ENCODE measurements around the gene ZBTB8OS. TPM values are rescaled to one million over a fixed set of nuclear protein-coding genes. Genes with fewer than 3 reads are reported as not detected.

The ZBTB8OS gene
- total and polyA plus RNA-seq, 9 of the 15 experiments (the other 6 are each of a cell fraction or from before 2014, with no cell fraction given): 54.8 to 230 (median 107) TPM

GRCh38 chr1:32650752-32651460 lies 556 bp upstream of the ZBTB8OS start, which contains the start of gene RBBP4 (continued):
- TF ChIP-seq SIRT6 (IDR thresholded peaks at IDR 0.05; ENCODE audit: low read depth, low read length): no peak
- TF ChIP-seq JUN (IDR thresholded peaks at IDR 0.05; ENCODE audit: borderline replicate concordance, low read depth, low read length): peak; percentile 35; the same call in 1 of the 2 replicates
- no peak; the same call in 1 of the 2 replicates for TF ChIP-seq JUN (CRISPR knock-in tag; IDR thresholded peaks at IDR 0.05; ENCODE audit: borderline replicate concordance)
- TF ChIP-seq, protein P1, sequence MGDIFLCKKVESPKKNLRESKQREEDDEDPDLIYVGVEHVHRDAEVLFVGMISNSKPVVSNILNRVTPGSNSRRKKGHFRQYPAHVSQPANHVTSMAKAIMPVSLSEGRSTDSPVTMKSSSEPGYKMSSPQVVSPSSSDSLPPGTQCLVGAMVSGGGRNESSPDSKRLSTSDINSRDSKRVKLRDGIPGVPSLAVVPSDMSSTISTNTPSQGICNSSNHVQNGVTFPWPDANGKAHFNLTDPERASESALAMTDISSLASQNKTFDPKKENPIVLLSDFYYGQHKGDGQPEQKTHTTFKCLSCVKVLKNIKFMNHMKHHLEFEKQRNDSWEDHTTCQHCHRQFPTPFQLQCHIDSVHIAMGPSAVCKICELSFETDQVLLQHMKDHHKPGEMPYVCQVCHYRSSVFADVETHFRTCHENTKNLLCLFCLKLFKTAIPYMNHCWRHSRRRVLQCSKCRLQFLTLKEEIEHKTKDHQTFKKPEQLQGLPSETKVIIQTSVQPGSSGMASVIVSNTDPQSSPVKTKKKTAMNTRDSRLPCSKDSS (IDR thresholded peaks at IDR 0.05; ENCODE audit: low read depth, partially characterized antibody): no peak
- TF ChIP-seq, protein P2, sequence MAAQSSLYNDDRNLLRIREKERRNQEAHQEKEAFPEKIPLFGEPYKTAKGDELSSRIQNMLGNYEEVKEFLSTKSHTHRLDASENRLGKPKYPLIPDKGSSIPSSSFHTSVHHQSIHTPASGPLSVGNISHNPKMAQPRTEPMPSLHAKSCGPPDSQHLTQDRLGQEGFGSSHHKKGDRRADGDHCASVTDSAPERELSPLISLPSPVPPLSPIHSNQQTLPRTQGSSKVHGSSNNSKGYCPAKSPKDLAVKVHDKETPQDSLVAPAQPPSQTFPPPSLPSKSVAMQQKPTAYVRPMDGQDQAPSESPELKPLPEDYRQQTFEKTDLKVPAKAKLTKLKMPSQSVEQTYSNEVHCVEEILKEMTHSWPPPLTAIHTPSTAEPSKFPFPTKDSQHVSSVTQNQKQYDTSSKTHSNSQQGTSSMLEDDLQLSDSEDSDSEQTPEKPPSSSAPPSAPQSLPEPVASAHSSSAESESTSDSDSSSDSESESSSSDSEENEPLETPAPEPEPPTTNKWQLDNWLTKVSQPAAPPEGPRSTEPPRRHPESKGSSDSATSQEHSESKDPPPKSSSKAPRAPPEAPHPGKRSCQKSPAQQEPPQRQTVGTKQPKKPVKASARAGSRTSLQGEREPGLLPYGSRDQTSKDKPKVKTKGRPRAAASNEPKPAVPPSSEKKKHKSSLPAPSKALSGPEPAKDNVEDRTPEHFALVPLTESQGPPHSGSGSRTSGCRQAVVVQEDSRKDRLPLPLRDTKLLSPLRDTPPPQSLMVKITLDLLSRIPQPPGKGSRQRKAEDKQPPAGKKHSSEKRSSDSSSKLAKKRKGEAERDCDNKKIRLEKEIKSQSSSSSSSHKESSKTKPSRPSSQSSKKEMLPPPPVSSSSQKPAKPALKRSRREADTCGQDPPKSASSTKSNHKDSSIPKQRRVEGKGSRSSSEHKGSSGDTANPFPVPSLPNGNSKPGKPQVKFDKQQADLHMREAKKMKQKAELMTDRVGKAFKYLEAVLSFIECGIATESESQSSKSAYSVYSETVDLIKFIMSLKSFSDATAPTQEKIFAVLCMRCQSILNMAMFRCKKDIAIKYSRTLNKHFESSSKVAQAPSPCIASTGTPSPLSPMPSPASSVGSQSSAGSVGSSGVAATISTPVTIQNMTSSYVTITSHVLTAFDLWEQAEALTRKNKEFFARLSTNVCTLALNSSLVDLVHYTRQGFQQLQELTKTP (IDR thresholded peaks at IDR 0.05; ENCODE audit: low read depth in 1 of 2, partially characterized antibody in 2 of 2): no peak
- TF ChIP-seq, protein P3, sequence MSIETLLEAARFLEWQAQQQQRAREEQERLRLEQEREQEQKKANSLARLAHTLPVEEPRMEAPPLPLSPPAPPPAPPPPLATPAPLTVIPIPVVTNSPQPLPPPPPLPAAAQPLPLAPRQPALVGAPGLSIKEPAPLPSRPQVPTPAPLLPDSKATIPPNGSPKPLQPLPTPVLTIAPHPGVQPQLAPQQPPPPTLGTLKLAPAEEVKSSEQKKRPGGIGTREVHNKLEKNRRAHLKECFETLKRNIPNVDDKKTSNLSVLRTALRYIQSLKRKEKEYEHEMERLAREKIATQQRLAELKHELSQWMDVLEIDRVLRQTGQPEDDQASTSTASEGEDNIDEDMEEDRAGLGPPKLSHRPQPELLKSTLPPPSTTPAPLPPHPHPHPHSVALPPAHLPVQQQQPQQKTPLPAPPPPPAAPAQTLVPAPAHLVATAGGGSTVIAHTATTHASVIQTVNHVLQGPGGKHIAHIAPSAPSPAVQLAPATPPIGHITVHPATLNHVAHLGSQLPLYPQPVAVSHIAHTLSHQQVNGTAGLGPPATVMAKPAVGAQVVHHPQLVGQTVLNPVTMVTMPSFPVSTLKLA (conservative IDR thresholded peaks at IDR 0.05): peak; percentile 88 to 93
- peak; percentile 91 for TF ChIP-seq ZNF133 (CRISPR knock-in tag; IDR thresholded peaks at IDR 0.05)
- peak; percentile 84 for TF ChIP-seq ZNF134 (CRISPR knock-in tag; conservative IDR thresholded peaks at IDR 0.05)
- peak; percentile 98 for TF ChIP-seq KLF6 (CRISPR knock-in tag; IDR thresholded peaks at IDR 0.05; ENCODE audit: borderline replicate concordance)
- TF ChIP-seq SP2 (IDR thresholded peaks at IDR 0.05; ENCODE audit: extremely low read depth, low read depth, low read length, poor library complexity, severe bottlenecking): peak; percentile 67
- no peak; the same call in none of the 2 replicates for TF ChIP-seq ZNF143 (CRISPR knock-in tag; IDR thresholded peaks at IDR 0.05)
- TF ChIP-seq MYC (IDR thresholded peaks at IDR 0.05; ENCODE audit: low read depth, low read length): peak; percentile 79
- TF ChIP-seq MYC (CRISPR knock-in tag; IDR thresholded peaks at IDR 0.05; ENCODE audit: borderline replicate concordance, low read depth): peak; percentile 87; the same call in 1 of the 2 replicates
- TF ChIP-seq HMBOX1 (IDR thresholded peaks at IDR 0.05): no peak
- peak; percentile 84; the same call in 1 of the 2 replicates for TF ChIP-seq GTF2A2 (tag; IDR thresholded peaks at IDR 0.05)
- TF ChIP-seq LARP7 (IDR thresholded peaks at IDR 0.05): no peak
- peak; percentile 89 for TF ChIP-seq ZNF561 (CRISPR knock-in tag; conservative IDR thresholded peaks at IDR 0.05)
- peak; percentile 97 for TF ChIP-seq EP400 (IDR thresholded peaks at IDR 0.05)
